ENCODE results near the gene P4HA3.

- TF ChIP-seq CTCF (IDR thresholded peaks at IDR 0.05) (no peak), POLR2A (IDR thresholded peaks at IDR 0.05) (no peak), EP300 (IDR thresholded peaks at IDR 0.05) (no peak)
Observed at GRCh38 chr11:74233683-74234082, 77.8 kb downstream of the P4HA3 start.
